Smooth muscle cell (in vitro differentiated cells): ENCODE measurements around the gene FGF9. TPM values are rescaled to one million over a fixed set of nuclear protein-coding genes. Genes with fewer than 3 reads are reported as not detected.

Source experiments
- DNase-seq: peaks from one replicate; lab custom pipeline; 2025; ENCODE audit not compliant: unreplicated experiment; lab: John Stamatoyannopoulos, UW
- H2AFZ ChIP-seq: fragments of 200-600 bp; sonication (generic); 2 replicates; pipeline ENCODE4 v1.6.0; 2016; ENCODE audit warnings: antibody characterized with exemption, low read depth, mild to moderate bottlenecking
- H3F3A ChIP-seq: fragments of 200-600 bp; sonication (generic); 2 replicates; pipeline ENCODE4 v1.6.0; 2017; ENCODE audit warnings: antibody characterized with exemption, low read depth
- H3K27ac ChIP-seq: fragments of 200-600 bp; sonication (generic); 2 replicates; pipeline ENCODE4 v1.5.1; 2016; ENCODE audit warnings: low read depth, mild to moderate bottlenecking
- H3K27me3 ChIP-seq: fragments of 200-600 bp; sonication (generic); 2 replicates; pipeline ENCODE4 v1.6.1; 2016; ENCODE audit warnings: low read depth, mild to moderate bottlenecking
- H3K36me3 ChIP-seq: fragments of 200-600 bp; sonication (generic); 2 replicates; pipeline ENCODE4 v1.5.1; 2016; ENCODE audit warnings: low read depth
- H3K4me1 ChIP-seq: fragments of 200-600 bp; sonication (generic); 2 replicates; pipeline ENCODE4 v1.5.1; 2016; ENCODE audit warnings: low read depth
- H3K4me2 ChIP-seq: fragments of 200-600 bp; sonication (generic); 2 replicates; pipeline ENCODE4 v1.6.0; 2016; ENCODE audit warnings: mild to moderate bottlenecking
- H3K4me3 ChIP-seq: fragments of 200-600 bp; sonication (generic); 2 replicates; pipeline ENCODE4 v1.5.1; 2016; ENCODE audit warnings: mild to moderate bottlenecking
- H3K79me2 ChIP-seq: fragments of 200-600 bp; sonication (generic); 2 replicates; pipeline ENCODE4 v1.6.0; 2016; ENCODE audit warnings: low read depth, mild to moderate bottlenecking
- H3K9ac ChIP-seq: fragments of 200-600 bp; sonication (generic); 2 replicates; pipeline ENCODE4 v1.6.0; 2016; ENCODE audit warnings: low read depth
- H3K9me3 ChIP-seq: fragments of 200-600 bp; sonication (generic); replicated peaks from 2 replicates; pipeline ENCODE4 v1.5.1; 2016; ENCODE audit warnings: low read depth
- H4K20me1 ChIP-seq: fragments of 200-600 bp; sonication (generic); 2 replicates; pipeline ENCODE4 v1.6.0; 2016; ENCODE audit warnings: low read depth
- WGBS: methylation state at CpG from one replicate; pipeline ENCODE4 v1.1.7; 2016; ENCODE audit warnings: low lambda C conversion rate; 5-methylcytosine and 5-hydroxymethylcytosine counted together
- polyA plus RNA-seq: library from polyadenylated mRNA; unstranded; fragments of >200 nt; fragmentation: Nextera tagmentation; extraction: Ambion mirVana; gene quantifications from 2 replicates; pipeline ENCODE4 v1.2.1, GENCODE V29; 2016
- total RNA-seq: library from RNA; depleted of rRNA; stranded (reverse); fragments of >200 nt; gene quantifications from 2 replicates; pipeline ENCODE4 v1.2.3, GENCODE V29; 2014
- TF ChIP-seq, protein P1 (sequence below): fragments of 200-600 bp; sonication (generic); IDR thresholded peaks from 2 replicates; pipeline ENCODE4 v1.5.1; 2017; ENCODE audit warnings: borderline replicate concordance, mild to moderate bottlenecking, antibody characterized with exemption; ENCODE audit not compliant: insufficient read depth, poor library complexity, severe bottlenecking

Gene FGF9
- total and polyA plus RNA-seq, 2 experiments from 2014 or later = 0.56 TPM; not detected in 1

DNA sequence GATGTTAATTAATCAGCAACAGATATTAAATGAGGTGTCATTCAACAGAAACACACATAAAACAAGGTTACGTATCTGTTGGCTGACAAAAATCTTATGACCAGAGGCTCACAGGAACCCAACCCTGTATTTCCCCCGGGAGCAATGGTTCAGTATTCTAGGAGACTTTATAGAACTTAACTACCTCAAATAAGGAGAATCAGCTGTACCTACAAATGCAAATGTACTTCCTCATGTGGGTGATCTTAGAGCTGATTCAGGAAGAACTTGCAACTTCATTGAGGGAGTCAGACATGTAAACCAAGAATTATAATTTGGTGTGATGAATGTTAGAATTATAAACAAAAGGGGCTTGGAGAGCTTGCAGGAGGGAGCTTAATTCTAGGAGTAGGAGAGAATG is 20.1 kb downstream of the FGF9 start:
- Histone ChIP-seq H3K27ac (no peak overlapping the region), H4K20me1 (no peaks in the 10 kb centered on the region), H3K4me2 (no peak overlapping the region), H3K27me3 (no peaks in the 10 kb centered on the region), H3K9me3 (no peaks in the 10 kb centered on the region), H2AFZ (no peak overlapping the region), H3K9ac (no peak overlapping the region), H3K4me3 (no peak overlapping the region), H3K4me1 (no peaks in the 10 kb centered on the region), H3K79me2 (no peaks in the 10 kb centered on the region), H3F3A (no peaks in the 10 kb centered on the region), H3K36me3 (no peaks in the 10 kb centered on the region)
- no peak for DNase-seq
- 86% methylated on average over 2 of the region's 2 CpGs for WGBS
- TF ChIP-seq, protein P1, sequence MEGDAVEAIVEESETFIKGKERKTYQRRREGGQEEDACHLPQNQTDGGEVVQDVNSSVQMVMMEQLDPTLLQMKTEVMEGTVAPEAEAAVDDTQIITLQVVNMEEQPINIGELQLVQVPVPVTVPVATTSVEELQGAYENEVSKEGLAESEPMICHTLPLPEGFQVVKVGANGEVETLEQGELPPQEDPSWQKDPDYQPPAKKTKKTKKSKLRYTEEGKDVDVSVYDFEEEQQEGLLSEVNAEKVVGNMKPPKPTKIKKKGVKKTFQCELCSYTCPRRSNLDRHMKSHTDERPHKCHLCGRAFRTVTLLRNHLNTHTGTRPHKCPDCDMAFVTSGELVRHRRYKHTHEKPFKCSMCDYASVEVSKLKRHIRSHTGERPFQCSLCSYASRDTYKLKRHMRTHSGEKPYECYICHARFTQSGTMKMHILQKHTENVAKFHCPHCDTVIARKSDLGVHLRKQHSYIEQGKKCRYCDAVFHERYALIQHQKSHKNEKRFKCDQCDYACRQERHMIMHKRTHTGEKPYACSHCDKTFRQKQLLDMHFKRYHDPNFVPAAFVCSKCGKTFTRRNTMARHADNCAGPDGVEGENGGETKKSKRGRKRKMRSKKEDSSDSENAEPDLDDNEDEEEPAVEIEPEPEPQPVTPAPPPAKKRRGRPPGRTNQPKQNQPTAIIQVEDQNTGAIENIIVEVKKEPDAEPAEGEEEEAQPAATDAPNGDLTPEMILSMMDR = no peak

DNA sequence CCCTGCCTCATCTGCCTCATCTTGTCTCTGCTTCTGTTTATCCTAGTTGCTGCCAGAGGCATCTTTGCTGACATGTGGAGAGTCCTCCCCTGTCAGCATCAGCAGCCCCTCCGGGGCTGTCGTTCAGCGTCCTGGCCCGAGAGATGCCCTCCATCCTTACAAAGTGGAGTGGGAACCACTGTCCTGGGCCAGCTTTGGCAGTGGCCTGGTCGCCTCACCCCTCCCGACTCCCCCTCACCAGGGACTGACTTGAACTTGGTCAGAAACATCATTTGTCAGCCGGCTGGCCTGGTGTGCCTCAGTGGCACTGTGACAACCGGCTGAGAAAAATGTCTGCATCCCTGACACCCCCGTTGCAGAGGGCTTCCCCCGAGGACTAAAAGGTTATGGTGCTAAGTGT is 20.6 kb downstream of the FGF9 start:
- H4K20me1 ChIP-seq = no peaks in the 10 kb centered on the region
- DNase-seq = no peak
- H3K79me2 ChIP-seq = no peaks in the 10 kb centered on the region
- no peak overlapping the region for H3K4me2 ChIP-seq
- no peaks in the 10 kb centered on the region for H3K9me3 ChIP-seq
- H2AFZ ChIP-seq = no peak overlapping the region
- no peak overlapping the region for H3K9ac ChIP-seq
- TF ChIP-seq, protein P1 = no peak
- H3K27me3 ChIP-seq = no peaks in the 10 kb centered on the region
- H3K4me1 ChIP-seq = no peaks in the 10 kb centered on the region
- no peaks in the 10 kb centered on the region for H3K36me3 ChIP-seq
- H3K4me3 ChIP-seq = no peak overlapping the region
- WGBS = 96% methylated on average over 10 of the region's 10 CpGs
- H3K27ac ChIP-seq = no peak overlapping the region
- no peaks in the 10 kb centered on the region for H3F3A ChIP-seq

- H3K4me1 ChIP-seq = no peaks in the 10 kb centered on the region
- WGBS = 94% methylated on average over 5 of the region's 5 CpGs
- H3K27me3 ChIP-seq = no peaks in the 10 kb centered on the region
- no peaks in the 10 kb centered on the region for H3K9me3 ChIP-seq
- H3K9ac ChIP-seq = no peak overlapping the region
- H3K4me3 ChIP-seq = no peak overlapping the region
- H3K4me2 ChIP-seq = no peak overlapping the region
- TF ChIP-seq, protein P1 = no peak
- H4K20me1 ChIP-seq = no peaks in the 10 kb centered on the region
- H3K79me2 ChIP-seq = no peaks in the 10 kb centered on the region
- H3K36me3 ChIP-seq = no peaks in the 10 kb centered on the region
- DNase-seq = no peak
- H3K27ac ChIP-seq = no peak overlapping the region
- no peak overlapping the region for H2AFZ ChIP-seq
- H3F3A ChIP-seq = no peaks in the 10 kb centered on the region
These were observed 21.1 kb downstream of the FGF9 start for GRCh38 chr13:21691928-21692327.

- H4K20me1 ChIP-seq = no peaks in the 10 kb centered on the region
- H3K4me1 ChIP-seq = no peaks in the 10 kb centered on the region
- no peaks in the 10 kb centered on the region for H3K27me3 ChIP-seq
- H3K27ac ChIP-seq = no peak overlapping the region
- H3K79me2 ChIP-seq = no peaks in the 10 kb centered on the region
- TF ChIP-seq, protein P1 = no peak
- H3K36me3 ChIP-seq = no peaks in the 10 kb centered on the region
- 84% methylated on average over 4 of the region's 4 CpGs for WGBS
- no peak overlapping the region for H3K9ac ChIP-seq
- no peak overlapping the region for H2AFZ ChIP-seq
- DNase-seq = no peak
- no peaks in the 10 kb centered on the region for H3K9me3 ChIP-seq
- H3K4me2 ChIP-seq = no peak overlapping the region
- H3K4me3 ChIP-seq = no peak overlapping the region
- no peaks in the 10 kb centered on the region for H3F3A ChIP-seq
These were observed 24.0 kb downstream of the FGF9 start for GRCh38 chr13:21694831-21695230.
